H9 (cell line): ENCODE measurements around the gene BRPF1. TPM values are rescaled to one million over a fixed set of nuclear protein-coding genes. Genes with fewer than 3 reads are reported as not detected.

ENCODE experiments used
- DNase-seq: peaks from one replicate; pipeline ENCODE4 v3.0.0-alpha.2; 2017
- H2AFZ ChIP-seq: one replicate; pipeline ENCODE4 v1.6.1; 2013; ENCODE audit warnings: mild to moderate bottlenecking, low read length, control low read depth, moderate library complexity
- H2AK5ac ChIP-seq: 2 replicates; pipeline ENCODE4 v1.6.1; 2013; ENCODE audit warnings: low read length, control low read depth, mixed read lengths; ENCODE audit not compliant: insufficient read length
- H2BK120ac ChIP-seq: one replicate; pipeline ENCODE4 v1.6.1; 2013; ENCODE audit warnings: low read depth, mild to moderate bottlenecking, low read length, control low read depth, inconsistent platforms; ENCODE audit not compliant: poor library complexity, severe bottlenecking
- H2BK12ac ChIP-seq: 2 replicates; pipeline ENCODE4 v1.6.1; 2013; ENCODE audit warnings: low read length, control low read depth, mixed read lengths, low read depth; ENCODE audit not compliant: insufficient read length
- H2BK15ac ChIP-seq: 2 replicates; pipeline ENCODE4 v1.6.1; 2013; ENCODE audit warnings: low read depth, low read length, control low read depth
- H2BK20ac ChIP-seq: one replicate; pipeline ENCODE4 v1.6.1; 2013; ENCODE audit warnings: low read depth, mild to moderate bottlenecking, low read length, control low read depth, inconsistent platforms; ENCODE audit not compliant: poor library complexity, severe bottlenecking
- H2BK5ac ChIP-seq: 2 replicates; pipeline ENCODE4 v1.6.1; 2013; ENCODE audit warnings: low read length, control low read depth, mixed read lengths; ENCODE audit not compliant: insufficient read length
- H3K14ac ChIP-seq: 2 replicates; pipeline ENCODE4 v1.6.1; 2013; ENCODE audit warnings: low read length, control low read depth; ENCODE audit not compliant: insufficient read depth
- H3K18ac ChIP-seq: 2 replicates; pipeline ENCODE4 v1.6.1; 2013; ENCODE audit warnings: low read depth, mild to moderate bottlenecking, mixed read lengths, low read length, control low read depth; ENCODE audit not compliant: insufficient read length
- H3K23ac ChIP-seq: 2 replicates; pipeline ENCODE4 v1.6.1; 2013; ENCODE audit warnings: low read length, control low read depth, mixed read lengths, low read depth; ENCODE audit not compliant: insufficient read length
- H3K23me2 ChIP-seq: 2 replicates; pipeline ENCODE4 v1.6.1; 2013; ENCODE audit warnings: low read depth, mild to moderate bottlenecking, mixed read lengths, low read length, control low read depth; ENCODE audit not compliant: insufficient read length, poor library complexity, severe bottlenecking
- H3K27ac ChIP-seq: 2 replicates; pipeline ENCODE4 v1.5.1; 2013; ENCODE audit warnings: low read length, control low read depth, mixed read lengths, low read depth; ENCODE audit not compliant: insufficient read length
- H3K27me3 ChIP-seq: 2 replicates; pipeline ENCODE4 v1.6.1; 2013; ENCODE audit warnings: low read length, control low read depth, inconsistent platforms; ENCODE audit not compliant: insufficient read depth
- H3K4ac ChIP-seq: 2 replicates; pipeline ENCODE4 v1.6.1; 2013; ENCODE audit warnings: low read depth, mild to moderate bottlenecking, control low read depth, inconsistent platforms, low read length, moderate library complexity
- H3K4me1 ChIP-seq: 2 replicates; pipeline ENCODE4 v1.6.1; 2013; ENCODE audit warnings: low read length, control low read depth, inconsistent platforms; ENCODE audit not compliant: insufficient read depth
- H3K4me2 ChIP-seq: 2 replicates; pipeline ENCODE4 v1.6.1; 2013; ENCODE audit warnings: low read length, control low read depth, mixed read lengths; ENCODE audit not compliant: insufficient read length, insufficient read depth
- H3K56ac ChIP-seq: 2 replicates; pipeline ENCODE4 v1.6.1; 2013; ENCODE audit warnings: low read depth, mild to moderate bottlenecking, mixed read lengths, low read length, control low read depth; ENCODE audit not compliant: insufficient read length
- H3K79me1 ChIP-seq: 2 replicates; pipeline ENCODE4 v1.6.1; 2013; ENCODE audit warnings: low read depth, mild to moderate bottlenecking, moderate library complexity, low read length, control low read depth, inconsistent platforms; ENCODE audit not compliant: insufficient read depth, poor library complexity, severe bottlenecking
- H3K79me2 ChIP-seq: 2 replicates; pipeline ENCODE4 v1.6.1; 2013; ENCODE audit warnings: low read length, control low read depth, inconsistent platforms; ENCODE audit not compliant: insufficient read depth
- H3K9ac ChIP-seq: 2 replicates; pipeline ENCODE4 v1.6.1; 2013; ENCODE audit warnings: low read length, control low read depth, mixed read lengths; ENCODE audit not compliant: insufficient read length; ENCODE audit errors: extremely low read depth
- H3K9me3 ChIP-seq: one replicate; pipeline ENCODE4 v1.6.1; 2013; ENCODE audit warnings: low read depth, low read length, inconsistent platforms; ENCODE audit not compliant: control insufficient read depth
- H3T11ph ChIP-seq: one replicate; pipeline ENCODE4 v1.6.1; 2013; ENCODE audit warnings: mild to moderate bottlenecking, low read length, control low read depth, inconsistent platforms
- H4K20me1 ChIP-seq: one replicate; pipeline ENCODE4 v1.6.1; 2013; ENCODE audit not compliant: control insufficient read depth, insufficient read length, insufficient read depth
- H4K5ac ChIP-seq: 2 replicates; pipeline ENCODE4 v1.6.1; 2013; ENCODE audit warnings: low read depth, mild to moderate bottlenecking, mixed read lengths, low read length, control low read depth; ENCODE audit not compliant: insufficient read length
- H4K8ac ChIP-seq: replicated peaks from 2 replicates; pipeline ENCODE4 v1.6.1; 2013; ENCODE audit warnings: low read length, control low read depth, mixed read lengths, low read depth; ENCODE audit not compliant: insufficient read length
- H4K91ac ChIP-seq: 2 replicates; pipeline ENCODE4 v1.6.1; 2013; ENCODE audit warnings: low read depth, mild to moderate bottlenecking, moderate library complexity, mixed read lengths, low read length, control low read depth; ENCODE audit not compliant: insufficient read length
- H3K27ac Mint-ChIP-seq, 3 experiments: 2 replicates in 2 of 3; 3 replicates in 1 of 3; pipeline ENCODE4 v1.8.0; 2020 to 2021; ENCODE audit warnings: mixed read lengths in 3 of 3, mild to moderate bottlenecking in 1 of 3, moderate library complexity in 1 of 3
- H3K27me3 Mint-ChIP-seq: 2 replicates; pipeline ENCODE4 v1.8.0; 2021; ENCODE audit warnings: low read depth, mild to moderate bottlenecking, moderate library complexity, mixed read lengths
- H3K36me3 Mint-ChIP-seq, 3 experiments: 2 replicates in 2 of 3; 3 replicates in 1 of 3; pipeline ENCODE4 v1.8.0; 2020 to 2021; ENCODE audit warnings: low read depth in 3 of 3, mixed read lengths in 3 of 3; ENCODE audit not compliant: insufficient read depth in 1 of 3
- H3K4me1 Mint-ChIP-seq, 2 experiments: 2 replicates each; pipeline ENCODE4 v1.8.0; 2020; ENCODE audit warnings: mixed read lengths in 2 of 2
- H3K4me3 Mint-ChIP-seq, 2 experiments: 2 replicates in 1 of 2; 3 replicates in 1 of 2; pipeline ENCODE4 v1.8.0; 2020 to 2021; ENCODE audit warnings: mild to moderate bottlenecking in 2 of 2, mixed read lengths in 2 of 2, moderate library complexity in 1 of 2
- H3K9me3 Mint-ChIP-seq, 2 experiments: 2 replicates in 1 of 2; 3 replicates in 1 of 2; pipeline ENCODE4 v1.8.0; 2020; ENCODE audit warnings: mild to moderate bottlenecking in 2 of 2, mixed read lengths in 2 of 2, moderate library complexity in 1 of 2
- CTCF ChIP-seq: fragments of 200-600 bp; sonication (generic); conservative IDR thresholded peaks from 3 replicates; pipeline ENCODE4 v1.8.0; 2021; ENCODE audit warnings: antibody characterized with exemption, mild to moderate bottlenecking
- WGBS: extraction: QIAGEN DNeasy Blood & Tissue Kit; methylation state at CpG from one replicate; pipeline ENCODE4 v1.1.7; 2013; ENCODE audit warnings: missing lambda C conversion rate, low lambda C conversion rate, mixed read lengths; ENCODE audit not compliant: insufficient read length; ENCODE audit errors: extremely low coverage; 5-methylcytosine and 5-hydroxymethylcytosine counted together
- total RNA-seq: library from RNA; stranded (reverse); gene quantifications from 2 replicates; pipeline ENCODE4 v1.2.1, GENCODE V29; 2021

The BRPF1 gene
- total RNA-seq, 1 experiment from 2014 or later, result 38.6 TPM

DNA sequence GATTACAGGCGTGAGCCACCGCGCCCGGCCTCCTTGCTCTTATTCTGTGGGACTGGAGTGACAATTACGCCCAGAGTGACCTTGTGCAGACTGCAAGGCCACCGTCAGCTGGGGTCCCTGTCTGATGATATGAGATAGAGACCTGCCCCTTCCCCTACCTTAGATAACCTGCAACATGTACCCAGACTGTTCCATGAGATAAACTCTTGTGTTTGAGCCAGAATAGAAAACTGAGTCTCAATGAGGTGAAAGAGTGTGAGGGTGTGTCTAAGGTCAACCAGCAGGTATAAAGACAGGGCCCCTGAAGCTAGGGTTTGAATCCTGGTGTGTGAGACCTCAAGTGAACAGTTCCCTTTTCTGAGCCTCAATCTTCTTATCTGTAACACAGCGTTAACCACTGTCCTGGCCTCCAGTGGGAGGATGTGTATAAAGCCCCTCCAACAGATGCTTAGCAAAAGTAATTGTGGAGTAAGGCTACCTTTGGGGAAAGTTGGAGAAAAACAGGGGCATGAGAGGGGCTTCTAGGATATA, 54.7 kb downstream of the BRPF1 start:
- no peak overlapping the region for H2AK5ac ChIP-seq
- H2BK15ac ChIP-seq, result no peak overlapping the region
- Mint-ChIP-seq H3K36me3 (peaks cover 29 to 79% (median 78%) of the 10 kb centered on the region in 3 experiments; a peak in 6 of 7 replicates), H3K27ac (no peak overlapping the region), H3K9me3 (no peaks in the 10 kb centered on the region), H3K27me3 (no peaks in the 10 kb centered on the region), H3K4me1 (no peaks in the 10 kb centered on the region), H3K4me3 (no peak overlapping the region)
- no peaks in the 10 kb centered on the region for H3K9me3 ChIP-seq
- H4K91ac ChIP-seq, result no peak overlapping the region
- H3K14ac ChIP-seq, result no peak overlapping the region
- H3K27ac ChIP-seq, result no peak overlapping the region
- H2BK20ac ChIP-seq, result no peak overlapping the region
- H3T11ph ChIP-seq, result no peak overlapping the region
- H3K4me2 ChIP-seq, result no peak overlapping the region
- H4K20me1 ChIP-seq, result no peaks in the 10 kb centered on the region
- WGBS, result no CpG with 5 or more reads among the region's 7 CpGs
- no peak overlapping the region for H4K5ac ChIP-seq
- no peak overlapping the region for H2BK5ac ChIP-seq
- no peak overlapping the region for H2BK120ac ChIP-seq
- no peak overlapping the region for H3K9ac ChIP-seq
- no peaks in the 10 kb centered on the region for H3K4me1 ChIP-seq
- no peak overlapping the region for H3K4ac ChIP-seq
- TF ChIP-seq CTCF, result no peak
- H3K79me1 ChIP-seq, result no peaks in the 10 kb centered on the region
- H4K8ac ChIP-seq, result no peak overlapping the region
- no peak overlapping the region for H3K56ac ChIP-seq
- H2BK12ac ChIP-seq, result no peak overlapping the region
- H3K27me3 ChIP-seq, result no peaks in the 10 kb centered on the region
- no peak overlapping the region for H2AFZ ChIP-seq
- H3K79me2 ChIP-seq, result no peaks in the 10 kb centered on the region
- DNase-seq, result no peak
- no peak overlapping the region for H3K23ac ChIP-seq
- H3K23me2 ChIP-seq, result no peaks in the 10 kb centered on the region
- no peak overlapping the region for H3K18ac ChIP-seq
